Astrocyte (in vitro differentiated cells and primary cell): ENCODE data around the gene HP.

Experiments
- CTCF ChIP-seq: IDR thresholded peaks from 2 replicates; pipeline ENCODE4 v1.5.1; 2011; ENCODE audit warnings: low read depth, mild to moderate bottlenecking, inconsistent platforms, low read length, moderate library complexity; ENCODE audit not compliant: insufficient read depth
- EZH2 ChIP-seq: IDR thresholded peaks from 2 replicates; pipeline ENCODE4 v1.6.1; 2012; ENCODE audit warnings: mild to moderate bottlenecking, low read length, inconsistent platforms; ENCODE audit not compliant: insufficient read depth

DNA sequence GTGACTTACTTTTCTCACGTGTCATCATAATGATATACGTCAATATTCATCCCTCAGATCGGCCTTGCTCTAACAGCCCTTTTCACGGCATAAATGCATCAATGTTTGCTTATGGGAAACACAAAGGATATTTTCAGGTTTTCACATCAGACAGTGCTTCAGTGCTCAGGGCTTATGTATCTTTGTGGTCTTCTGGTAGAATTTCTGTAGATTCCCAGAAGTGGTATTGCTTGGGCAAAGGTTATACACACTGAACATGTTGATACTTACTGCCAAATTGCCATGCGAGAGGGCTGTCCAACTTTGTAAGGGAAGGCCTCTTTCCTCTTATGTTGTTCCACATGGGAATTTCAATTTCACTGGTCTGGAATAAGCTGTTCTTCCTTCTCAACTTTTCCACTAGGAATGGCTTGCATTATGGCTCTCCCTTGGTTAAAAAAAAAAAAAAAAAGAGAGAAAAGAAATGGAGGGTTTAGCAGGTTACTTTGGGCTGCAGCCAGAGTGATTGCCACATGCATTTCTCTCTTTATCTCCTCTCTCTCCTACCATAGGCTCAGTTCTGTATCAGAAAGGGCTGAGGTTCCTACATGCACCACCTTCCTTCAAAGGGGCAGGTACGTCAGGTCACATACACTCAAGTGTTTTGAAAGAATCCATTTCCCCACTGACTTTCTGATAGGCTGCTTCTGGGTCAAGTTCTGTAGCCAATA lies 26.5 kb upstream of the HP start:
- no peak for TF ChIP-seq CTCF
- no peak for TF ChIP-seq EZH2
